Ishikawa (cell line): ENCODE measurements around the gene IGFBP7.
A peak's percentile ranks its signal among the peaks of the same experiment; 100 is the strongest.

Source experiments
- EP300 ChIP-seq: IDR thresholded peaks from 2 replicates; pipeline ENCODE4 v1.6.1; 2012; ENCODE audit warnings: borderline replicate concordance
- FOXM1 ChIP-seq: IDR thresholded peaks from 2 replicates; pipeline ENCODE4 v1.6.1; 2012; ENCODE audit warnings: low read depth, borderline replicate concordance
- RAD21 ChIP-seq: IDR thresholded peaks from 2 replicates; pipeline ENCODE4 v1.6.1; 2012; ENCODE audit warnings: low read depth
- TAF1 ChIP-seq: IDR thresholded peaks from 2 replicates; pipeline ENCODE4 v1.6.1; 2012; ENCODE audit warnings: low read depth, mild to moderate bottlenecking
- USF1 ChIP-seq: IDR thresholded peaks from 2 replicates; pipeline ENCODE4 v1.6.1; 2012

GRCh38 chr4:57037982-57038604 lies 72.1 kb downstream of the IGFBP7 start:
- TF ChIP-seq EP300 (no peak), TAF1 (no peak), RAD21 (peak; percentile 98), FOXM1 (no peak), USF1 (no peak)
